HG03442 (cell line): ENCODE measurements around the gene MINDY4B.

Experiments used
- ATAC-seq: cut with Tn5 transposase; IDR thresholded peaks from one replicate; pipeline ENCODE4 v1.9.1; 2021; ENCODE audit warnings: mild to moderate bottlenecking, moderate library complexity; ENCODE audit not compliant: unreplicated experiment

The MINDY4B gene

DNA sequence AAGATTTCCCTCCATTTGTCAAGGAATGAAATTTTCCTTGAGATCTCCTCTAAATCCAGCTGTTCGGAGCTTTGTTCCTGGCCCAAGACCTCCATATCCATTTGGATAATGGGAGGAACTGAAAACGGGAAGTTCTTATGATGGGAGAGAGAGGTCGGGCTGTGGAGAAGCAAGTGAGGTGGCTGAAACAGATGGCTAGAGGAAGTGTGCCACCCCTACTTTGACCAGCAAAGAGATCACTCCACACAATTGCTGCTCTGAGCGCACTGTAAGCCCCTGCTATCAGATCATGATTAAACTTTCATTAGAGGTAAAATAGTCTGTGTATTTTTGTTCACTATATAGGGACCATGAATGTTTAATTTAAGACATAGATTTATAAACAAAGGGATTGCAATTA is at the start of gene MINDY4B:
Gene MINDY4B (minus strand): TSS at position 101 of the 400 bp plus-strand sequence. CDS start 0 bp downstream, at position 101.
- ATAC-seq = no peak

DNA sequence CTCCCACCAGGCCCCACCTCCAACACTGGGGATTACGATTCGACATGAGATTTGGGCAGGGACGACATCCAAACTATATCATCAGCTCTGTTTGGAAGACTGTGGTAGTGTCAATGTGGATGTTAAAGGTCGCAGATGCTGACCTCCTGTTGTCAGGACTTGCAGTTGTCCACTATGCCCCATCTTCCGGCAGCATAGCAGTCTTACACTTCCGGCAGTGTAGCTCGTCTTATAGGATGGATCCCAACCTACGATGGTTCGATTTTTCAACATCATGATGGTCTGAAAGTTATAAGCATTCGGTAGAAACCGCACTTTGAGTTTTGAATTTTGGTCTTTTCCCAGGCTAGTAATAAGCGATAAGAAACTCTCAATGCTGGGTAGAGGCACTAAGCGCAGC is 46.7 kb upstream of the MINDY4B start:
- no peak for ATAC-seq

DNA sequence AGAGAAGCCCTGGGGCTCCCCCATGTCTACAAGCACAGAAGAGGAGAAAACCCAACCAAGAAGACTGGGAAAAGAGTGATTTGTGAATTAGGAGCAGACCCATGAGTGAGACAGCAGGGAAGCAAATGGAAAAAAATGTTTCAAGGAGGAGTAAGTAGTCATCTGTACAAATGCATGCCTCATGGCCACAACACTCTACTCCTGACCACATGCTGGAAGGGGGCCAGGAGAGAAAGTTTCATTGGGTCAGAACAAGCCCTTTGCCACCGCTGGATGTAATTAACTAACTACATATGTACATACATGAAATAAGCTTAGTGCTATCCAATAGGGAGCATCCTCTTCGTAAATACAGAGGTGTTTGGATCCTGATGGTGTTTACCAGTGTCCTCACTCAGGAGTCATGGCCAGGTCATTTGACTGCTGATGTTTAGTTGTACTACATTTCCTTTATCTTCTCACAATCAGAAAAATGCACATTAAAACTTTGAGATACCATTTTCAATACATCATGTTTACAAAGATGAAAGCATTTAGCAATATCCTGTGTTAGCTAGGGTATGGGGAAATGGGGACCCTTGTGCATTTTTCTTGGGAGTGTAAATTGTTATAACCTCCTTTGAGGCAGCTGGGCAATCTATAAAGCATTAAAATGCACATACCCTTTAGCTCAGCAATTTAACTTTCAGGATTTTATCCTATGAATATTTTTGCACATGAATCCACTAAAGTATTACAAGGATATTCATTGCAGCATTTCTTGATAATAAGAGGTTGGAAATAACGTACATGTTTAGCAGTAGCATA is 40.2 kb upstream of the MINDY4B start:
- ATAC-seq = no peak

DNA sequence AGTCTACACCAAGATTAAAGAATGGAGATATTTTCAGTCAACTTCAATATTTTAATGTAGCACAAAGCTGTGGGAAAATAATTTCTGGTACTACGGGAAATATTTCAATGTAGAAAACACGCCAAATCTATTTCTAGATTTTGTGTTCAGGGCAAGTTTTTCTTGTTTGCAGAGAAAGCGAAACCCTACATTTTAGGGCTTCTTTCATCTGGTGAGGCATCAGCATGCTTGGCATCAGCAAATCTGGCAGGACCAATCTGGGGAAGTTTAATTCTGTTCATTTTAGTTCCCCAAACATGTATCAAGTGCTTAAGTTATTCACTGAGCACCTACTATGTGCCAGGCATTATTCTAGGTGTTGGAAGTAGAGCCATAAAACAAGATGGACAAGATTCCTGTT is 37.0 kb upstream of the MINDY4B start:
- ATAC-seq = no peak

DNA sequence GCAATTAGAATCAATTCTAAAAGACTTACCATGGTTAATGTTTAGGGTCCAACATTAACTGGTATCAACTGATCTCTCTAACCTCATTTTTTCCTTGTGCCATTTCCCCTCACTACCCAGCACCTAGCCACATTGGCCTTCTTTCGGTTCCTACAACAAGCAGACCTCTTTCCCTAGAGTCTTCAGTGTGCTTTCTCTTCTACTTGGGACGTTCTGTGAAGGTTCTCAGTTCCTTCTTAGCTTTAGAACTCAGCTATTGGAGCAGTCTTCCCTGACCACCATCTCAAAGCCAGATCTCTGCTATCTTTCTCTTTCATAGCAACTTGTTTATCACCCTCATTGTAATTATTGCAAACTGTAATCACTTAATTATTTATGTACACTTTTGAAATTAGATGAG is 31.5 kb upstream of the MINDY4B start:
- peak; percentile 82 for ATAC-seq

DNA sequence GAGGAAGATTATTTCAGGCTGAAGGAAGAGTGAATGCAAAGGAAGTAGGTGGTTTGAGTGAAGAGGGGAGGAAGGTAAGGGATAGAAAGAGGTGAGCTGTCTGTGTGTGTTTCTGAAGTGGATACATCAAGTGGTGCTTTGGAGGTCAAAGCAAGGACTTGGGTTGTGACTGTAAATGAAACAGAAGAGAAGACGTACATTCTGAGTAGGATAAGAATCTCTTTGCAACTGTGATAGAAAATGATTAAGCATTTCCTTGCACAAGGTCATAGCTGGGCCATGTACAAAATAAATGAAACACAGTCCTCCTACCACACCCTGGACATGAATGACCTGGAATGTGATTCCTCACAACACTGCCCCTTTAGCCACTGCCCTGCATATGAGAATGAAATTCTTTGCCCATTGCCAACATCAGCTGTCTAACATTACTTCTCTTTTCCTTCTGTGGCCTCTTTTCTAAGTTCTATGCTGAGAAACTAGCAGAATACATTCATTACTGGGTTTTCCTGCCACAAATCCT is 28.3 kb upstream of the MINDY4B start:
- ATAC-seq = no peak

DNA sequence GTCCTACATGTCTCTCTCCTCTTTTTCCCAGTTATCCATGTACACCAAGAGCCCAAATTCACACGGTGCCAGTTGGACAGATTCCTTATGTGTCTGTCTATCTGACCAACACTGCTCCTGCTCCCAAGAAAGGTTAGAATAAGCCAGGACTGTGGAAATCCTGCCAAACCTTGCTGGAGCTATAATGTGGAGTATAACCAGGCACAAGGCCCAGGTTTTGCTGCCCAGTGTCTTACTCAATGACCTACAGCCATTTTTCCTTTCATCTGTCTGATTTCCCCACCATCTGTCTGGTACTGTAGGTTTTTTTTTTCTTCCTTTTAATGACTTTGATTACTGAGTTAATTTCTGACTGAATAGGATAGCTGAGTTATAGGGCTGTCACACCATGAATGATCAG is 26.5 kb upstream of the MINDY4B start:
- no peak for ATAC-seq

DNA sequence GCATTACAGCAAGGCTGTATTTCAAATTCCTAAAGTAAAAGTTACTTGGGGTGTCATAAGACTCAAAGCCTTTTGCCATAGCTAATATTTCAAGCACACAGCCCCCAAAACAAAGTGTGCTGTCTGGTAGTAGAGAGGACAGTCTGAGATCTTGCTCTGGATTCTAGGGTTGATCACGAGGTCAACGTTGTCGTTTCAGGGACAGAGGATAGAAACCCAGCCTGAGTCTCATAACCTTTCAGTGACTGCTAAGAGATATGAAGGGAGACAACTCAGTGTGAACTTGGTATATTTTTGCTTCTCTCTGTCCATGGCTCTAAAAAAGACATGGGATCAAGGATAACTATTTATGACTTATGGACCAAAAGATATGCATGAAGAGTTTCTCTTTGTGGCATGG is 25.6 kb upstream of the MINDY4B start:
- no peak for ATAC-seq

DNA sequence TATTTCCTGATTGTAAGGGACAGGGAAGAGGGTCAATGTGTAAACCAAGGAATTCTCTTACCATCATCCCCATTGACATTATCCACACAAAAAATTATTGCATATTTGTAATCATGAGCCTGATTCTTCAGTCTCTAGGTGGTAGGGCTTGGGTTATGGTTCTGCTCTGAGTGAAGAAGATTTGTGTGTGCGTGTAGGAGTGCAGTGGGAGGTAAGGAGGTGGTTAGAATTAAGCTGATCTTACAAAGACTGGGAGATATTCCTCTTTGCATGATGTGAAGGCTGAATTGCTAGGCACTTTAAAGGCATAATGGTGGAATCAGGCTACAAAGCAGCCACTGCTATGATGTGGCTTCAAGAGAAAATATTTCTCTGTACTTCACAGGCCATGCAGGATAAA is 23.0 kb upstream of the MINDY4B start:
- ATAC-seq = no peak

DNA sequence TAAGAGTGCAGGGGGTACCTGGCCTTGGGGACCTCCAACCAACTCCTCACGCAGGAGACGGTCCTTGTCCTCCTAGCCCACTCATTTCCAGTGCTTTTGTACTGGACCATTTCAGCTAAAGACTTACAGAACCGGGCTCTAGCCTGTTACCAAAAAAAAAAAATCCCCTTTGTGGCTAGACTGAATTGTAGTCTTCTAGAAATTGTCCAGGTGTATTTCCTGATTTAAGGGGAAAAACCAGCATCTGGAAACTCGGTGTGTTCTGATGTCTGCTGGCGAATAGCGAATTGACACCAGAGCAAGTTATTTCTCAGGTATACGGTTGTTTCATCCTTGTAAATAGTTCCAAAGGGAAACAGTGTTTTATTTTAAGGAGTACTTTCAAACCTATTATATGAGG is 21.1 kb upstream of the MINDY4B start:
- ATAC-seq = no peak

DNA sequence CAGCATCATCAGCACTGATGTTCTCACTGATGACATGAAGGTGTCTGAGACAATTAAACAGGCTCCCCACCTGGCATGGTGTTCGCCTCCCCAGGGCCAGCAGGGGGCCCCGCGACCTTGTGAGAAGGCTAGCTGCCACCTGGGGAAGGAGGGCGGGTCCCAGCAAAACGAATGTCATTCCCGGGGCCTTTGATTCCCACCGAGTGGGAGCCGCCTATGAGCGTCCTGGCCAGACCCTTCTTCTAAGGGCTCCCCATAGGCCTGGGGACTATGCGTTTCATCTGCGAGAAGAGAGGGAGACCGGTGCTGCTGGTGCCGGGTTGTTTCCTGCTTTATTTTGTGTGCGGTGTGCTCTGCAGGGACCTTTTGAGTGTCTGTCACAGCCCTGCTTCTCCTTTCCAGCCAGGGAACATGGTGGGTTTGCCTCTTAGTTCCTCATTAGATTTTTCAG is 20.5 kb upstream of the MINDY4B start:
- peak; percentile 93 for ATAC-seq

DNA sequence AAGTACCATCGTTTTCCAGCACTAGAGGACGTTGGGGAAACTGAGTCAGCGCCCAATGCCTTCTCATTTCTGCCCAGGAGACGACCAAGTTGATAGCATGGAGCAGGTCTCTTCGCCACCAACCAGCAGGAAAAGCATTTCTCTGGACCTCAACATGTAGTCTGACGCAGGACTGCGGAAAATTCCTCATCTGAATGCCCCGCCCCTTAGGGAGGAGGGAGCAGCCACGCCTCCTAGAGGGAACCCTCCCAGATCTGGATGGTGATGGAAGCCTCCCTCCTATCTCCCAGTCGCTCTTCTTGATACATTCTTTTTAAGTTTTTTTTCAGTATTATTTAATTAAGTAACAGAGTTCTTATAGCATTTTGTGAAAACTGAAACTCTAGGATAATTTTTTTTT is 17.4 kb upstream of the MINDY4B start:
- no peak for ATAC-seq

DNA sequence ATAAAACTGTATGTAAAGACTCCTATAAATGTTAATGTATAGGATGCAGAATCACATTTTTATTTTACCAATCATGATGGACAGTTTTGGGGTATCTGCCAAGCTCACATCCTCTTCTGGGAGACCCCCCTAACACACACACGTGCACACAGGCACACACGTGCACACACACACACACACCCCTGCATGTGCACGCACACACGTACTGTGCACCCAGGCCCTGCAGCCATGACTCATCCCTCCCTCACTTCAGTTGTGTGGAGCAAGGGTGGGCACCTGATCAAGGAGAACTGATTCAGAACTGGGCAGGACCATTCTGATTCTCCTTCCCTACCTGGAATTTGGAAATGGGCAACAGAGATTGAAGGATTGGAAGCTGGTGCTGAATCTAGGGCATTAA is 16.0 kb upstream of the MINDY4B start:
- ATAC-seq = no peak

DNA sequence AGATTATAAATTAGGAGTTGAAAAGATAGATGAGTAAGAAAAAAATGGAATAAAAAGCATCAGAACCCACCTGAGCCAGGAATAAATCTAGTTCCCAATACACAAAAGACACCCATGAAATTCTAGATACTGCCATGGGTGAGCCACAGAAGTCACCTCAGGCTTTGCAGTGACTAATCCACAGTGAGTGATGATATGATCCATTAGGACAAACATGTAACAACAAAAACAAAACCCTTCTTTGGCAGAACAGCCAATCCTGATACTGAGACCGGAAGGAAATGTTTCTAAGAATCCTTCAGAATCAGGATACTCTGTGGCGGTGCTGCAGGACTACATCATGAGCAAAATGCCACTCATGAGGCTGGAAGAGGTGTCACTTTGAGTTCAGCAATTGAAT is 15.0 kb upstream of the MINDY4B start:
- no peak for ATAC-seq

DNA sequence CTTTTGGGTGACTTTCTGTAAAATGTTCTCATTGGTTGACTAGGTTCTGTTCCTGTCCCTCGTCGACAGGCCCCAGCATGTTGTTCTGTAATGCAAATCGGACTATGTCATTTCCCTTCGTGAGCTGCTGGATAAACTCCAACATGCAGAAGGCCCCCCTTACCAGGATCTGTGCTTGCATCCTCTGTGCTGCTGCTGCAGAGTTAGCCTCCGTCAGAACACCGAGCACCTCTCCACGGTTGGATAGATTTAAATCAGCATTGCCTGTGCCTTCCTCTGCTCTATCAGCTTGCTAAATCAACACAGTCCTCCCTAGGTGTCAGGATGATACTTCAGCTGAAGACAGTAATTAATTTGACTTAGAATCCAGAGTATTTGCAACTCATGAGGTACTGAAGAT is 12.7 kb upstream of the MINDY4B start:
- no peak for ATAC-seq

DNA sequence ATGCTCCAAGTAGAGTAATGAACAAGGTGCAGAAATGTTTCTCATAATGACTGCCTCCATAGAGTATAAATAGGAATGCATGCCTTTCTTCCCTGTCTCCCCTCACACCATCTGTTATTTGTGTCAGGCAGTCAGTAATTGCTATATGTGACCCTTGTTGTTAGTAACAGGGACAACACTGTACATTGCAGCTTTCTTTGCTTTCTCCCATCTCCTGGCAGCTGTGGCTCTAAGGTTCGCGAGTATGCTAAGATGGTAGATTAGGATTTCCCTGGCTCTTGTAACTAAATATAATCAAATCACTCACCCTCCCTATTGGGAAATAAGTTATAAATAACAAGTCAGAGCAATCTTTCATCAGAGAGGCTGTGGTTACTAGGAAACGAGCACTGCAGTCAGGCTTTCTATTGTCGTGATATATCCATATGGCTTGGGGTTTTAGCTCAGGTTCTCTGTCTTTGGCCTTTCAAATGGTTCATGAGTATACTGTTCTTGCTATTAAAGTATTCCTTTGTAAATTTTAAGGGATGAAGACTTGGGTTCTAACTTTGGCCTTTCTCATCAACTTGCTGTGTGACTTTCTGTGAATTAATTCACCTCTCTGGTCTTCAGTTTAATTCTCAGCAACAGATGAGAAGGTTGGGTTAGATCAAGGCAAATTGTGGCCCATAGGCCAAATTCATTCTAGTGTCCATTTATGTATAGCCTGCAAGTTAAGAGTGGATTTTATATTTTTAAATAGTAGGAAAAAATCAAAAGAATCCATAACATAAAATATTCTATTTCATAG is 8.1 kb upstream of the MINDY4B start:
- no peak for ATAC-seq

DNA sequence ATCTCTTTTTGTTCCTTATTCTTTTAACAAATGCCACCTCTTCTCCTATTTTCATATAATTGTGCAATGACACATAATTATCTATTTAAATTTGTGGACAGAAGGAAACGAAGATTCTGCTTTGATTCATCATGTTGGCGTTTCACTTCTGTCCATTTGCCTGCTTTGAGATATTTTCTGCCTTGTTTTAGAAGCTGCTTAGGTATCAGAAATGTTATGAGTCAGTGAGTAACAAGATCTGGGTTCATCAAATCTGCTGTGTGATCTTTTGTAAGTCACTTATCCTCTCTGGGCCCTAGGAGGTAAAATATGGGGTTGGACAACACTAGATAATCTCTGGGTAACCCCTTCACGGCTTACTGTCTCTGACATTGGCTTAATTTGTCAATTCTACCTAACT is 7.3 kb upstream of the MINDY4B start:
- ATAC-seq = no peak

DNA sequence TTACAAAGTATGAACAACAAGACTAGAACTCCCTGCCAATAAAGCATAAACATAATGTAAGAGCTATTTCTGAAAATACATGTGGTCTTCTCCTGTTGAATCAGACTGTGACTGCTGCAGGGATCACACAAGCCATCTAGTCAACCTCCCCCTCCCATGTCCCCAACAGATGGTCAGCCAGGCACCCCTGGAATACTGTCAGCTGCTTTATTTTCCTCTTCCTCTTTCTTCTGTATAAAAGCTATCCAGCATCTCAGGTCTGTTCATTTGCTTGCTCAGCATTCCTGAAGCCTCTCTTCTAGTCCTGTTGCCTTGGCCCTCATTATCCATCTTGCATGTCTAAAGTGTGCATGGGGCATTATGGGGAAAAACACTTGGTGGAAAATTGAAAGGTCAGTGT is 6.5 kb upstream of the MINDY4B start:
- ATAC-seq = no peak

DNA sequence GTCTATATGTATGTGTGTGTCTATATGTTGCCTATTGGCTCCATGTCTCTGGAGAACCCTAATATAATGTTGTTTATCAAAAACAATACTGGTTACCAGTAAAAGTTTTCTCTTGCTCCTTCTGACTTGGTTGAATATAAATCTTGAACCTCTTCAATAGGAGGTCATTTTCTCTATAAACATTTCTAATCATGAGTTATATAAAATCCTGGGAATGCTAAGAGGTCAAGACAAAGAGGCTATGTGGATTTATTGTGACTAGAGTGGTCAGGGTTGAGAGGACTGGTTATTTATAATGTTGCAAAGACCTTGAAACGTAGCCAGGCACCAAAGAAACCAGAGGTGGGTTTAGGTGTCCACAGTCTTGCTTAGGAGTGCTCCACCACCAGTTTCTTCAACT is 1.2 kb upstream of the MINDY4B start:
- no peak for ATAC-seq

DNA sequence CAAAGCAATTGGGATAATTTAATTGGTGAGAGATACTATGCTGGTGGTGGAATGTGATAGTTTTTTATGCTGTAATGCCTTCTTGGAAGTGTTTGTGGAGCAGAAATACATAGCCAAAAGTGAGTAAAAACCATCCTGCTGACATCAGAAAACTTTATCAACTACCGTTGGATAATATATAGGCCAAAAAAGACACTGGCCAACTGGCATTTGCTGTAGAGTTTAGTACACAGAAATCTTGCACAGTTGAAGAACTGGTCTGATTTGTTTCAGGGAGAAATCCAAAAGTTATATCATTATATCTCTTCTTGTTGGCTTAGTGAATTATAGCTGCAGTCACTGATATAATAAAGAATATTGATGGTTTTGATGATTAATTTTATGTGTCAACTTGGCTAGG is 507 bp upstream of the MINDY4B start:
- no peak for ATAC-seq

DNA sequence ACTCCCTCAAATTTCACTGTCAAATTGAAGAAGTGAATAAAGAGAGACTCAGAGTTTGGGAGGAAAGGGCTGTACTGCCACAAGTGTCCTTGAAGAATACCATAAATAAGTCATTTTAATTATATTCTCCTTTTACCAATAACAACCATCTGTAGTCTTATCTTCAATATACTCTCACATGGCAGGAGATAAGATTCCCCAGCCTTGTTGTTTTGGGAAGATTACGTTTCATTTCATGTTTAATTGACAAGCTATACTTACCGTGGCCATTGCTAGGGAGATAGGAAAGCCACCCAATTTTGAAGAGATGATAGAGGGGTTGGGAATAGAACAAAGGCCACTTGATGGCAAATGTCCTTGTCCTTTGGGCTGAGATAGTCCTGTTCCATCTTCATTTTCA is 2.3 kb downstream of the MINDY4B start:
- no peak for ATAC-seq

DNA sequence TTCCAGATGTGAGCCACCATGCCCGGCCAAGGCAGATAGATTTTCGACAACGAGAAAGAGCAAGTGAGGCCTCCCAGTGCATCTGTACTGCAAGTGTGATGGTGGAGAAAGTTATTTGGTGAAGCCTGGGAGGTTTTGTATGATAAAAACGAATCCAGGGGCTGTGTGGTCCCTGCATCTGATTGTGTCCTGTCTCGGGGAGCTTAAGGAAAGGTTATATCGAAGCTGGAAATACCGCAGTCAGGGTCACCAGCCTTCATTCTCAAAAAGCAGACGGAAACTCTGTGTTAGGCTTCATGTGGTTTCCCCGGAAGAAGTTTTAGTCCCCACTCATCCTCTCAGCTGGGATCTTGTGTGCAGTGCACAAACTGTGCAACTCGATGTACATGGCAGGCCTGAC is 3.4 kb downstream of the MINDY4B start:
- no peak for ATAC-seq
